DND-41 (cell line): ENCODE data around the gene CDPF1.

Experiments used
- ATAC-seq: fragments of 200-7000 bp; cut with Tn5 transposase; 3 replicates; pipeline ENCODE4 v1.9.1; 2021; ENCODE audit warnings: low read depth; ENCODE audit not compliant: insufficient read depth
- DNase-seq: peaks from one replicate; pipeline ENCODE4 v3.0.0-alpha.2; 2020
- H2AFZ ChIP-seq: 2 replicates; pipeline ENCODE4 v1.6.0; 2012; ENCODE audit warnings: low read depth, low read length
- H3K27ac ChIP-seq: 2 replicates; pipeline ENCODE4 v1.5.1; 2012; ENCODE audit warnings: low read length, inconsistent platforms
- H3K27me3 ChIP-seq: fragments of 200-600 bp; sonication (generic); 2 replicates; pipeline ENCODE4 v1.6.0; 2012; ENCODE audit warnings: low read length, mild to moderate bottlenecking, inconsistent platforms; ENCODE audit not compliant: insufficient read depth, poor library complexity
- H3K36me3 ChIP-seq: 2 replicates; pipeline ENCODE4 v1.5.1; 2012; ENCODE audit warnings: low read length, inconsistent platforms; ENCODE audit not compliant: insufficient read depth
- H3K4me1 ChIP-seq: 2 replicates; pipeline ENCODE4 v1.5.1; 2012; ENCODE audit warnings: mild to moderate bottlenecking, low read length; ENCODE audit not compliant: insufficient read depth
- H3K4me2 ChIP-seq: 2 replicates; pipeline ENCODE4 v1.6.0; 2012; ENCODE audit warnings: mild to moderate bottlenecking, moderate library complexity, low read length, inconsistent platforms; ENCODE audit not compliant: insufficient read depth
- H3K4me3 ChIP-seq, 2 experiments: fragments of 200-600 bp in 1 of 2; shearing (Covaris generic) in 1 of 2; 2 replicates each; pipeline ENCODE4 v1.5.1; 2012 to 2016; ENCODE audit warnings: inconsistent platforms in 2 of 2, low read length in 2 of 2, mild to moderate bottlenecking in 2 of 2, low read depth in 1 of 2, moderate library complexity in 1 of 2
- H3K79me2 ChIP-seq: 2 replicates; pipeline ENCODE4 v1.6.0; 2012; ENCODE audit warnings: low read length, inconsistent platforms; ENCODE audit not compliant: insufficient read depth
- H3K9ac ChIP-seq: 2 replicates; pipeline ENCODE4 v1.6.0; 2012; ENCODE audit warnings: low read depth, mild to moderate bottlenecking, inconsistent platforms, low read length, moderate library complexity
- H3K9me3 ChIP-seq: 2 replicates; pipeline ENCODE4 v1.5.1; 2012; ENCODE audit warnings: low read length, moderate library complexity, mild to moderate bottlenecking, inconsistent platforms; ENCODE audit not compliant: insufficient read depth, severe bottlenecking
- H4K20me1 ChIP-seq: 2 replicates; pipeline ENCODE4 v1.6.0; 2012; ENCODE audit warnings: low read length; ENCODE audit not compliant: insufficient read depth
- CTCF ChIP-seq: IDR thresholded peaks from 2 replicates; pipeline ENCODE4 v1.5.1; 2012; ENCODE audit warnings: borderline replicate concordance, low read length, moderate library complexity, mild to moderate bottlenecking; ENCODE audit not compliant: poor library complexity, severe bottlenecking; ENCODE audit errors: extremely low read depth
- EZH2 ChIP-seq: IDR thresholded peaks from 3 replicates; pipeline ENCODE4 v1.6.1; 2012; ENCODE audit warnings: borderline replicate concordance, low read depth, mild to moderate bottlenecking, moderate library complexity, low read length, inconsistent platforms; ENCODE audit not compliant: severe bottlenecking

The CDPF1 gene

GRCh38 chr22:46234969-46235368 lies 15.1 kb downstream of the CDPF1 start:
- no peak overlapping the region for H3K4me2 ChIP-seq
- H3K79me2 ChIP-seq: no peaks in the 10 kb centered on the region
- no peak overlapping the region for H2AFZ ChIP-seq
- TF ChIP-seq CTCF: no peak
- TF ChIP-seq EZH2: no peak
- peaks cover 22% of the 10 kb centered on the region for H3K9me3 ChIP-seq
- H3K27me3 ChIP-seq: no peaks in the 10 kb centered on the region
- H3K36me3 ChIP-seq: peaks cover 63% of the 10 kb centered on the region
- no peak overlapping the region for H3K4me3 ChIP-seq
- peak overlapping the region; percentile 45 for H3K27ac ChIP-seq
- no peak overlapping the region for H3K9ac ChIP-seq
- DNase-seq (no peak), ATAC-seq (no peak)
- no peaks in the 10 kb centered on the region for H4K20me1 ChIP-seq
- H3K4me1 ChIP-seq: peaks cover 31% of the 10 kb centered on the region

- Histone ChIP-seq H4K20me1 (no peaks in the 10 kb centered on the region), H3K4me3 (no peak overlapping the region), H3K4me1 (peaks cover 14% of the 10 kb centered on the region), H3K9me3 (peaks cover 21% of the 10 kb centered on the region), H3K9ac (no peak overlapping the region), H3K4me2 (no peak overlapping the region), H3K27me3 (no peaks in the 10 kb centered on the region), H2AFZ (no peak overlapping the region), H3K79me2 (no peaks in the 10 kb centered on the region), H3K27ac (peak overlapping the region; percentile 60), H3K36me3 (peaks cover 58% of the 10 kb centered on the region)
- TF ChIP-seq EZH2 (no peak), CTCF (no peak)
- peak; percentile 87 for ATAC-seq
- DNase-seq: peak; percentile 59
Measured at GRCh38 chr22:46233231-46233630, 16.9 kb downstream of the CDPF1 start.

GRCh38 chr22:46230262-46230901 lies 19.7 kb downstream of the CDPF1 start:
- no peak overlapping the region for H2AFZ ChIP-seq
- no peaks in the 10 kb centered on the region for H4K20me1 ChIP-seq
- no peaks in the 10 kb centered on the region for H3K27me3 ChIP-seq
- H3K4me3 ChIP-seq: no peak overlapping the region
- H3K9me3 ChIP-seq: no peaks in the 10 kb centered on the region
- no peak overlapping the region for H3K4me2 ChIP-seq
- ATAC-seq (no peak), DNase-seq (no peak)
- no peak for TF ChIP-seq CTCF
- TF ChIP-seq EZH2: no peak
- H3K36me3 ChIP-seq: peaks cover 39% of the 10 kb centered on the region
- H3K9ac ChIP-seq: no peak overlapping the region
- no peaks in the 10 kb centered on the region for H3K79me2 ChIP-seq
- no peak overlapping the region for H3K27ac ChIP-seq
- H3K4me1 ChIP-seq: peaks cover 9% of the 10 kb centered on the region

- Histone ChIP-seq H3K4me1 (peaks cover 9% of the 10 kb centered on the region), H4K20me1 (no peaks in the 10 kb centered on the region), H3K9ac (no peak overlapping the region), H2AFZ (no peak overlapping the region), H3K9me3 (no peaks in the 10 kb centered on the region), H3K79me2 (no peaks in the 10 kb centered on the region), H3K4me3 (no peak overlapping the region), H3K4me2 (no peak overlapping the region), H3K27ac (peak overlapping the region; percentile 29; the same call in 1 of the 2 replicates), H3K36me3 (peaks cover 38% of the 10 kb centered on the region), H3K27me3 (no peaks in the 10 kb centered on the region)
- TF ChIP-seq CTCF (no peak), EZH2 (no peak)
- DNase-seq (no peak), ATAC-seq (no peak)
Measured at GRCh38 chr22:46229701-46230100, 20.4 kb downstream of the CDPF1 start.
